IPS-18c (cell line): ENCODE data around the gene C6orf163.

Source experiments
- H3K4me3 ChIP-seq: 2 replicates; pipeline ENCODE4 v1.7.0; 2013; ENCODE audit warnings: low read depth, mild to moderate bottlenecking, low read length, moderate library complexity; ENCODE audit not compliant: insufficient read depth
- H3K9me3 ChIP-seq: one replicate; pipeline ENCODE4 v1.6.1; 2013; ENCODE audit warnings: mild to moderate bottlenecking, low read length, moderate library complexity; ENCODE audit not compliant: control insufficient read depth, insufficient read depth

Gene C6orf163

DNA sequence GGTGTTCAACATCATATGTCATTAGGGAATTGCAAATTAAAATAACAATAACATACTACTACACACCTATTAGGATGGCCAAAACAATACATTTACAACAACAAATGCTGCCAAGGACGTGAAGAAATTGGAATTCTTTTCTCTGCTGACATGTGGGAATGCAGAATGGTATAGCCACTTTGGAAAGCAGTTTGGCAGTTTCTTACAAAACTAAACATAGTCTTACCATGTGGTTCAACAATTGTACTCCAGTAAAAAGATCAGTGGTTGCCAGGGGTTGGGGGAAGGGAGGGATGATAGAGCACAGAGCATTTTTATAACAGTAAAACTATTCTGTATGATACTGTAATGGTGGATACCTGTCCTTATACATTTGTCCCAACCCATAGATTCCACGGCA is 50.8 kb downstream of the C6orf163 start:
- Histone ChIP-seq H3K4me3 (no peak overlapping the region), H3K9me3 (no peaks in the 10 kb centered on the region)

DNA sequence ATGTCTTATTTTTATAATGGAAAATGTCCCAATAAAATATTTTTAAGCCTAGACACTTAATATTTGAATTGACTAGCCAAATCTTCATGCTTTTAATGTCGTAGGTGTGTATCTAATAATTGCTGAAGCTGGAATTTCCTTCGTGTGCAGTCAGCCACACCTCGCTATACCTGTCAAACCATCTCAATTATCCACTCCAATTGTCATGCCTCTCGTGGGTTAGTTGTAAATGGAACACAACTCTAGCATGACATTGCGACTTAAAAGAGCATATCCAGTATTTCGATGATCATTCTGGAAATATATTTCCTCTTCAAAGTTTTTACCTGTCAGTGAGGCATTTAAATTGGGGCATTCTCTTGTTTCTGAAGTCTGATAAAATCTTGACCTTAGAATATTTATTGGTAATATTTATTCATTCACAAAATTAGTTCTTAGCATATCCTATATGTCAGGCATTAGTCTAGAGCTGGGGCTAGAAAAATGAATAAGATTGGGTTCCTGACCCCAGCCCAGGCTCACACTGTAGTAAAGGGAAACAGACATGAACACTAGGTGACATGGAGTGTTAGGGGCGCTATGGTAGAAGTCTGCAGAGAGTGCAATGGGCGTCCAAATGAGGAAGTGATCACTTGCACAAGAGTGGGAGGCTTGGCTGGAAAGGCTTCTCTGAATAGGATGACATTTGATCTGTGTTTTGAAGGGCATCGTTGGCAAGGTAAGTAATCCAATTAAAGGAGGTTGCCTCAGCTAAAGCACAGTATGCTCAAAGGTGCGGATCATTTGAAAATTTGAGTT is 52.2 kb downstream of the C6orf163 start:
- H3K4me3 ChIP-seq: no peak overlapping the region

GRCh38 chr6:87397656-87398055 is 53.0 kb downstream of the C6orf163 start:
- Histone ChIP-seq H3K4me3 (no peak overlapping the region), H3K9me3 (no peaks in the 10 kb centered on the region)

More for the DNA sequence above, 52.2 kb downstream of the C6orf163 start:
- H3K9me3 ChIP-seq: no peaks in the 10 kb centered on the region

GRCh38 chr6:87401832-87402231 is 57.2 kb downstream of the C6orf163 start:
- no peaks in the 10 kb centered on the region for H3K9me3 ChIP-seq

GRCh38 chr6:87407561-87407900 is 62.9 kb downstream of the C6orf163 start:
- Histone ChIP-seq H3K9me3 (no peaks in the 10 kb centered on the region), H3K4me3 (peak overlapping the region; percentile 92)

More at GRCh38 chr6:87401832-87402231, 57.2 kb downstream of the C6orf163 start:
- H3K4me3 ChIP-seq: no peak overlapping the region

DNA sequence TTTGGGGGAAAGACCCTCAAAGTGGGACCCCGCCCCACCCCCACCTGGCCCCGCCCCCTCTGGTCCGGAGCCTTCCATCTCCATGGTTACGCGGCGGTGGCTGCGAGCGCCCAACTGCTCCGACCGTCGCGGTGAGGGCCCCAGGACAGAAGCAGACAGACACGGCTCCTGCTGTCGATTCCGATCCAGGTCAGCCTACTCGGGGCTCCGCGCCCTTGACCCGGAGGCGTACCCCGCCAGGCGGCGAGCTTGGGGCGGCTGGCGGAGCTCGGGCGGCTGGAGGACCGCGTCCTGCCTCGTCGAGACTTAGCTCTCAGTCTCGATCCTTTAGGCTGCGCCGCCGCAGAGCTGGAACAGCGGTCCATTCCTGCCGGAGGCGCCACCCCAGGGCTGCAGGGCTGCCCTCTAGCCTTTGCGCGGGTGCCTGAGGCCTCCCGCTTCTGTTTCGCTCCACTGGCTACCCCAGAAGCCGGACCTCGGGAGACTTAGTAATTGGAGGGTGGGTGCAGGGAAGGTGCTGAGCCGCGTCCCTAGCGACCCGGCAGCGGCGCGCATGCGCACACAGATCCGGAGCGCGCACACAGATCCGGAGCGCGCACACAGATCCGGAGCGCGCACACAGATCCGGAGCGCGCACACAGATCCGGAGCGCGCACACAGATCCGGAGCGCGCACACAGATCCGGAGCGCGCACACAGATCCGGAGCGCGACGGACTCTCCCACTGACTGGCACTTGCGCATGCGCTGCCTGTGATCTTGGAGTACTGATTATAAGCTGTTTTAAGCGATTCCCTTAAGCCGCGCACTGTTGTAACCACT is 63.5 kb downstream of the C6orf163 start, which contains the start of gene CFAP206:
CFAP206 (plus strand) TSS at position 72 of the 820 bp plus-strand sequence. CDS start 1,868 bp downstream, outside the sequence.
- peak within 1 kb of the TSS; percentile 92 for H3K4me3 ChIP-seq

DNA sequence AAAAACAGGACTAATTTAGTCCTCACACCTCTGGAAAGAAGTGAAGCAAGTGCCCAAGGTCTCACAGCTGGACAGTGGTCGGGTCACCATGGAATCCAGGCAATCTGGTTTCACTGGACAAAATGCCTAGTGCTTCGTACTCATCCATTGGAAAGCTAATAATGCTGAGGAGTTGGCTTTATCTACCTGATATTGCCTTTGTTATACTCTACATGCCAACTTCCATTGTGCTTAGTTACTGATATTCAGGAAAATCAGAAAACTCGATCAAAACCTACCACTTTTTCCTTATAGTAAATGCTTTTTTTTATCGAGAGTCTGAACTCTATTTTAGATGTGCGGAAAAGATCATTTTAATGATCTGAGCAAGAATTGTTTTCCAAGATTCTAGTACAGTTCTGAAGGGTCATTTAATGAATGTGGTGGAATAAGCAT is 64.1 kb downstream of the C6orf163 start:
- H3K4me3 ChIP-seq: peak overlapping the region; percentile 66

More for the DNA sequence above, 63.5 kb downstream of the C6orf163 start, which contains the start of gene CFAP206:
- no peaks in the 10 kb centered on the region for H3K9me3 ChIP-seq

More for the DNA sequence above, 64.1 kb downstream of the C6orf163 start:
- no peaks in the 10 kb centered on the region for H3K9me3 ChIP-seq
